Type B pancreatic cell (in vitro differentiated cells): Measurements from ENCODE around the gene TRAF1. TPM values are rescaled to one million over a fixed set of nuclear protein-coding genes. Genes with fewer than 3 reads are reported as not detected.
A peak's percentile ranks its signal among the peaks of the same experiment; 100 is the strongest.

Experiments used
- DNase-seq: peaks from one replicate; pipeline ENCODE4 v3.0.0; 2021; ENCODE audit warnings: mixed read lengths; ENCODE audit not compliant: unreplicated experiment; ENCODE audit errors: extremely low spot score
- H3K27ac Mint-ChIP-seq: 2 replicates; pipeline ENCODE4 v1.8.0; 2021; ENCODE audit warnings: mild to moderate bottlenecking, mixed read lengths
- H3K27me3 Mint-ChIP-seq: 2 replicates; pipeline ENCODE4 v1.8.0; 2021; ENCODE audit warnings: mixed read lengths
- H3K36me3 Mint-ChIP-seq: 2 replicates; pipeline ENCODE4 v1.8.0; 2021; ENCODE audit warnings: mixed read lengths
- H3K4me1 Mint-ChIP-seq: one replicate; pipeline ENCODE4 v1.8.0; 2021; ENCODE audit warnings: mixed read lengths; ENCODE audit not compliant: unreplicated experiment
- H3K4me3 Mint-ChIP-seq: 2 replicates; pipeline ENCODE4 v1.8.0; 2021; ENCODE audit warnings: mild to moderate bottlenecking, mixed read lengths
- H3K9me3 Mint-ChIP-seq: 2 replicates; pipeline ENCODE4 v1.8.0; 2021; ENCODE audit warnings: mixed read lengths
- CTCF ChIP-seq: fragments of 200-600 bp; sonication (generic); conservative IDR thresholded peaks from 2 replicates; pipeline ENCODE4 v1.5.0; 2021; ENCODE audit warnings: antibody characterized with exemption, mild to moderate bottlenecking
- total RNA-seq: library from RNA; stranded (reverse); gene quantifications from 2 replicates; pipeline ENCODE4 v1.2.1, GENCODE V29; 2021; ENCODE audit warnings: low replicate concordance

The TRAF1 gene
- total RNA-seq, 1 donor from 2014 or later: 3.1 TPM

DNA sequence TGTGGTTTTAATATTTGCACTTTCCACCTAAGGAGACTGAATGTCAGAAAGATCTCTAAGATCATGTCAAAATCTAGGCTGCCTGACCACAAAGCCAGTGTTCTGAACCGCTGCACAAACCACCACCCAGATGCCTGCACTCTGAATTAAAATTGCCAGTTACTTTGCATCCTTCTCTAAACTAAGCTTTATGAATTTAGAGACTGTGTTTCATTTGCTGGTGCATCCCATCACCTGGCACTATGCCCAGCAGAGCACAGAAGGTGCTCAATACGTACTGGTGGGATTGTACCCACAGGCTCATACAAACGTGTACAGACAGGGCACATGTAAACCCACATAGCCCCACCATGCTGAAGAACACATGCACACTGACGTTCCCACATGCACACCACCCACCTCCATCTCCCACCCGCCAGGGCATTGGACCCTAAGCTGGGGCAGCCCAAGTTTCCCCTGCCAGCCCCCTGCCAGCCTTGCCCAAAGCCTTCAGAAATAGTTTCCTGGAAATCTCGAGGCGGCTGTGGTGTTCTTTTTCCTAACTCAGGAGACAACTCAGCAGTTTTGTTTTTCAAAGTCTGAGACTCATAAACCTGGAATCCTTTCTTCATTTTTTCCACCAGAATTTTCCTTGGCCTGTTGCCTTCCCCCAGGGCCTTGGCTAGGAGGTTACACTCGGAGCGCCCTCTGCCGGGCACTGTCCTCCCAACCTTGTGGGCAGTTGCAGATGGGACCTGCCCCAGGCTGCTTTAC lies 9.6 kb upstream of the TRAF1 start:
- H3K4me1 Mint-ChIP-seq: peaks cover 23% of the 10 kb centered on the region
- peak; percentile 87 for DNase-seq
- no peak overlapping the region for H3K4me3 Mint-ChIP-seq
- no peaks in the 10 kb centered on the region for H3K36me3 Mint-ChIP-seq
- TF ChIP-seq CTCF: peak; percentile 95
- peaks cover 12% of the 10 kb centered on the region for H3K27me3 Mint-ChIP-seq
- no peaks in the 10 kb centered on the region for H3K9me3 Mint-ChIP-seq
- H3K27ac Mint-ChIP-seq: peak overlapping the region; percentile 14

- no peak for TF ChIP-seq CTCF
- no peaks in the 10 kb centered on the region for H3K9me3 Mint-ChIP-seq
- H3K27ac Mint-ChIP-seq: no peak overlapping the region
- H3K27me3 Mint-ChIP-seq: peaks cover 8% of the 10 kb centered on the region
- DNase-seq: no peak
- H3K36me3 Mint-ChIP-seq: no peaks in the 10 kb centered on the region
- H3K4me1 Mint-ChIP-seq: peaks cover 25% of the 10 kb centered on the region
- no peak overlapping the region for H3K4me3 Mint-ChIP-seq
Observed at GRCh38 chr9:120935383-120935857, 8.8 kb upstream of the TRAF1 start.

- no peaks in the 10 kb centered on the region for H3K36me3 Mint-ChIP-seq
- peaks cover 25% of the 10 kb centered on the region for H3K4me1 Mint-ChIP-seq
- peaks cover 7% of the 10 kb centered on the region for H3K27me3 Mint-ChIP-seq
- no peak overlapping the region for H3K4me3 Mint-ChIP-seq
- H3K27ac Mint-ChIP-seq: no peak overlapping the region
- no peaks in the 10 kb centered on the region for H3K9me3 Mint-ChIP-seq
- no peak for TF ChIP-seq CTCF
- no peak for DNase-seq
Observed at GRCh38 chr9:120934281-120934680, 7.7 kb upstream of the TRAF1 start.

GRCh38 chr9:120933310-120934055 lies 6.9 kb upstream of the TRAF1 start:
- Mint-ChIP-seq H3K27me3 (peaks cover 4% of the 10 kb centered on the region), H3K36me3 (no peaks in the 10 kb centered on the region), H3K27ac (no peak overlapping the region), H3K4me3 (no peak overlapping the region), H3K4me1 (peaks cover 25% of the 10 kb centered on the region), H3K9me3 (no peaks in the 10 kb centered on the region)
- TF ChIP-seq CTCF: no peak
- no peak for DNase-seq

DNA sequence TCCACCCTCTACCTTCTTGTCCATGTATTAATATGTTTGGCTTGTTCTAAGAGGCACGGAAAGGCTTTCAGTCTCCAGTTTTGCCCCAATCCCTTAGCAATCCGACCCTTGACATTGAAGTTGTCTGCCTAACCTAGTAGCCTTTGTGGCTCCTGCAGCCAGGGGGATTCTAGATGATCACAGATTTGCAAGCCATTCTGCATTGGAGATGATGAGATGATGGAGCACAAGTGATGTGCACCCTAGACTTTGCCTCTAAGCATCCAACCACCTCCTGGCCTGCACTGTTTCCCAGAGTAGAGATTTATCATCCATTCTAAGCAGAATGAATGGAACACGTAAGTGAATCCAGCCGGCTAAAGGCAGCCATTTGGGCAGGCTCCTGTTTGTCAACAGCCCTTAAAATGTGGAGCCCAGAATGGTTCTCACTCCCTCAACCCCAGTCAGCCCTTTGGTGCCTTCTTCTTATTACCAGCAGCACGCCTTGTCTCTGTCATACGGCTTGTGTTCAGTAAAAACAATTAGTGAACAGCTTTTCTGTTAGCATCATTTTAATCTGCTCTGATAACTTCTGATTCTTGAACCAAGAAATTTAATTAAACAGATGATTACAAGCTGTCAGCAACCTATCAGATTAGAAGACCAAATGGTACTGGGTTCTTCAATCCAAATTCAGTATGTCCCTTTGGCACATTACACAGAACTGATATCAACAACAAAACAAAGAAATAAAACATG lies 5.7 kb upstream of the TRAF1 start:
- DNase-seq: no peak
- Mint-ChIP-seq H3K27ac (no peak overlapping the region), H3K36me3 (no peaks in the 10 kb centered on the region), H3K4me3 (no peak overlapping the region), H3K9me3 (no peaks in the 10 kb centered on the region), H3K4me1 (peaks cover 31% of the 10 kb centered on the region), H3K27me3 (peaks cover 10% of the 10 kb centered on the region)
- TF ChIP-seq CTCF: no peak
